HepG2 (cell line): Measurements from ENCODE around the gene TEF. TPM values are rescaled to one million over a fixed set of nuclear protein-coding genes. Genes with fewer than 3 reads are reported as not detected.

Experiments
- CEBPG ChIP-seq: IDR thresholded peaks from 2 replicates; pipeline ENCODE4 v1.6.1; 2016
- FIP1L1 ChIP-seq: fragments of 200-400 bp; formaldehyde crosslinking; IDR thresholded peaks from 2 replicates; pipeline ENCODE4 v1.6.1; 2018; ENCODE audit warnings: low read depth, mild to moderate bottlenecking, low read length, moderate library complexity, borderline replicate concordance; ENCODE audit not compliant: insufficient read depth
- GATA4 ChIP-seq: sonication (generic); IDR thresholded peaks from 2 replicates; pipeline ENCODE4 v1.6.1; 2016; ENCODE audit warnings: antibody characterized with exemption, low read depth, borderline replicate concordance
- HOXA5 ChIP-seq: sonication (generic); formaldehyde crosslinking; IDR thresholded peaks from 2 replicates; pipeline ENCODE4 v1.4.0; 2020; ENCODE audit warnings: missing genetic modification reagents
- IKZF4 ChIP-seq: sonication (generic); formaldehyde crosslinking; IDR thresholded peaks from 2 replicates; pipeline ENCODE4 v1.5.1; 2020; ENCODE audit warnings: borderline replicate concordance, mild to moderate bottlenecking, low read depth, missing genetic modification reagents; ENCODE audit errors: not compliant biosample characterization
- KDM2A ChIP-seq: sonication (generic); formaldehyde crosslinking; IDR thresholded peaks from 2 replicates; pipeline ENCODE4 v1.4.0; 2020; ENCODE audit warnings: low read depth, missing genetic modification reagents, borderline replicate concordance
- MIER3 ChIP-seq: IDR thresholded peaks from 2 replicates; pipeline ENCODE4 v1.6.1; 2016; ENCODE audit warnings: missing compliant biosample characterization, borderline replicate concordance
- NAIF1 ChIP-seq: sonication (generic); formaldehyde crosslinking; IDR thresholded peaks from 2 replicates; pipeline ENCODE4 v1.5.0; 2020; ENCODE audit warnings: mild to moderate bottlenecking, missing genetic modification reagents, borderline replicate concordance
- NR2F2 ChIP-seq: IDR thresholded peaks from 2 replicates; pipeline ENCODE4 v1.6.1; 2012; ENCODE audit warnings: low read depth, inconsistent platforms, borderline replicate concordance
- PBX3 ChIP-seq: sonication (generic); formaldehyde crosslinking; IDR thresholded peaks from 2 replicates; pipeline ENCODE4 v1.8.1; 2023; ENCODE audit warnings: missing genetic modification reagents, inconsistent platforms, borderline replicate concordance
- RARA ChIP-seq: IDR thresholded peaks from 2 replicates; pipeline ENCODE4 v1.6.1; 2016; ENCODE audit warnings: missing genetic modification reagents, missing compliant biosample characterization
- RELA ChIP-seq: sonication (generic); formaldehyde crosslinking; IDR thresholded peaks from 2 replicates; pipeline ENCODE4 v1.4.0; 2020; ENCODE audit warnings: missing genetic modification reagents
- RFX1 ChIP-seq: fragments of 450-650 bp; IDR thresholded peaks from 2 replicates; pipeline ENCODE4 v1.6.1; 2017
- SMC3 ChIP-seq: IDR thresholded peaks from 2 replicates; pipeline ENCODE4 v1.6.1; 2011; ENCODE audit warnings: low read length, improper control_type of control experiment
- TEAD3 ChIP-seq: optimal IDR thresholded peaks from 2 replicates; pipeline ENCODE3; 2016; ENCODE audit warnings: borderline replicate concordance
- ZBTB10 ChIP-seq: sonication (generic); formaldehyde crosslinking; IDR thresholded peaks from 2 replicates; pipeline ENCODE4 v1.4.0; 2020; ENCODE audit warnings: missing genetic modification reagents, borderline replicate concordance
- ZMYM4 ChIP-seq: sonication (generic); formaldehyde crosslinking; IDR thresholded peaks from 2 replicates; pipeline ENCODE4 v1.8.1; 2023; ENCODE audit warnings: mild to moderate bottlenecking, missing genetic modification reagents
- ZNF20 ChIP-seq: sonication (generic); formaldehyde crosslinking; IDR thresholded peaks from 2 replicates; pipeline ENCODE4 v1.4.0; 2020; ENCODE audit warnings: mild to moderate bottlenecking, moderate library complexity, missing genetic modification reagents
- ZNF383 ChIP-seq: sonication (generic); formaldehyde crosslinking; IDR thresholded peaks from 2 replicates; pipeline ENCODE4 v1.4.0; 2020; ENCODE audit warnings: missing genetic modification reagents, mild to moderate bottlenecking, borderline replicate concordance
- ZSCAN29 ChIP-seq: sonication (generic); formaldehyde crosslinking; conservative IDR thresholded peaks from 2 replicates; pipeline ENCODE4 v1.4.0; 2020; ENCODE audit warnings: mild to moderate bottlenecking, missing genetic modification reagents
- polyA plus RNA-seq, 8 experiments: library from polyadenylated mRNA; depleted of rRNA in 3 of 8; stranded (reverse) in 7 of 8; unstranded in 1 of 8; fragments of >200 nt; fragmentation: Illumina TruSeq in 4 of 8; extraction: Trizol in 4 of 8; gene quantifications; 2 replicates each; pipeline versions ENCODE4 v1.2.1 to v1.2.3, GENCODE V29; 2011 to 2016; ENCODE audit warnings: low read depth in 4 of 8, missing spikeins in 1 of 8, mixed read lengths in 1 of 8; ENCODE audit not compliant: insufficient read depth in 1 of 8
- total RNA-seq, 5 experiments: library from RNA; depleted of rRNA; stranded (reverse); fragments of >200 nt; fragmentation: Illumina TruSeq; extraction: Trizol; gene quantifications; 2 replicates each; pipeline ENCODE4 v1.2.3, GENCODE V29; 2016; ENCODE audit warnings: low read depth in 1 of 5
- TF ChIP-seq, protein P1 (sequence below): sonication (generic); formaldehyde crosslinking; IDR thresholded peaks from 2 replicates; pipeline ENCODE4 v1.8.1; 2023; ENCODE audit warnings: mild to moderate bottlenecking, moderate library complexity, missing genetic modification reagents
- TF ChIP-seq, protein P2 (sequence below): sonication (generic); formaldehyde crosslinking; IDR thresholded peaks from 2 replicates; pipeline ENCODE4 v1.9.0; 2021; ENCODE audit warnings: missing genetic modification reagents, borderline replicate concordance

TEF gene
- total and polyA plus RNA-seq, 2 of the 13 experiments (the other 11 are each of a cell fraction or from before 2014, with no cell fraction given): 7.6 to 11.2 TPM

- TF ChIP-seq MIER3 (CRISPR knock-in tag): peak; percentile 96
- TF ChIP-seq, protein P1, sequence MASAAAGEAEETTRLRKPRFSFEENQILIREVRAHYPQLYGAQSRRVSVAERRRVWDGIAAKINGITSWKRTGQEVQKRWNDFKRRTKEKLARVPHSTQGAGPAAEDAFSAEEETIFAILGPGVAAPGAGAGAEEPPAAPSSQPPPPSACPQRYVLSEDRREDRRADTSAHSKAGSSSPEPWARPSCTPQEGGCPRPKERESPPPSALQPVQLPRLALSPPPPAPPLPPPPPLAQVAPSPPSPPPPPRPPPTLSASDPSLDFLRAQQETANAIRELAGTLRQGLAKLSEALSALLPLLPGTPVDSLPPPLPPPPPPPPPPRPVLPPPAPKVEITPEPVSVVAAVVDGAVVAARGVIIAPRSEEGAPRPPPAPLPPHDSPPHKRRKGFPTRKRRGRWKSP: peak; percentile 95
- TF ChIP-seq RARA (CRISPR knock-in tag): peak; percentile 82
- TF ChIP-seq FIP1L1: peak; percentile 91
- no peak for TF ChIP-seq IKZF4
- peak; percentile 73; the same call in 1 of the 2 replicates for TF ChIP-seq PBX3 (CRISPR knock-in tag)
- TF ChIP-seq NAIF1 (CRISPR knock-in tag): peak; percentile 88; the same call in 1 of the 2 replicates
- TF ChIP-seq TEAD3: peak; percentile 83
- peak; percentile 98 for TF ChIP-seq HOXA5
- TF ChIP-seq RFX1: peak; percentile 73
- TF ChIP-seq ZNF20: 0 out of 2 replicates have a peak, but pooled peaks have one; percentile 41
- TF ChIP-seq KDM2A (CRISPR knock-in tag): peak; percentile 98
- peak; percentile 64 for TF ChIP-seq CEBPG
- peak; percentile 4; the same call in 1 of the 2 replicates for TF ChIP-seq SMC3
- peak; percentile 83; the same call in 1 of the 2 replicates for TF ChIP-seq NR2F2
- TF ChIP-seq ZMYM4 (CRISPR knock-in tag): peak; percentile 64; the same call in 1 of the 2 replicates
- TF ChIP-seq RELA (CRISPR knock-in tag): no peak
- 0 out of 2 replicates have a peak, but pooled peaks have one; percentile 61 for TF ChIP-seq ZNF383 (CRISPR knock-in tag)
- TF ChIP-seq ZSCAN29 (CRISPR knock-in tag): peak; percentile 79; the same call in 1 of the 2 replicates
- TF ChIP-seq ZBTB10: peak; percentile 76; the same call in 1 of the 2 replicates
- TF ChIP-seq, protein P2, sequence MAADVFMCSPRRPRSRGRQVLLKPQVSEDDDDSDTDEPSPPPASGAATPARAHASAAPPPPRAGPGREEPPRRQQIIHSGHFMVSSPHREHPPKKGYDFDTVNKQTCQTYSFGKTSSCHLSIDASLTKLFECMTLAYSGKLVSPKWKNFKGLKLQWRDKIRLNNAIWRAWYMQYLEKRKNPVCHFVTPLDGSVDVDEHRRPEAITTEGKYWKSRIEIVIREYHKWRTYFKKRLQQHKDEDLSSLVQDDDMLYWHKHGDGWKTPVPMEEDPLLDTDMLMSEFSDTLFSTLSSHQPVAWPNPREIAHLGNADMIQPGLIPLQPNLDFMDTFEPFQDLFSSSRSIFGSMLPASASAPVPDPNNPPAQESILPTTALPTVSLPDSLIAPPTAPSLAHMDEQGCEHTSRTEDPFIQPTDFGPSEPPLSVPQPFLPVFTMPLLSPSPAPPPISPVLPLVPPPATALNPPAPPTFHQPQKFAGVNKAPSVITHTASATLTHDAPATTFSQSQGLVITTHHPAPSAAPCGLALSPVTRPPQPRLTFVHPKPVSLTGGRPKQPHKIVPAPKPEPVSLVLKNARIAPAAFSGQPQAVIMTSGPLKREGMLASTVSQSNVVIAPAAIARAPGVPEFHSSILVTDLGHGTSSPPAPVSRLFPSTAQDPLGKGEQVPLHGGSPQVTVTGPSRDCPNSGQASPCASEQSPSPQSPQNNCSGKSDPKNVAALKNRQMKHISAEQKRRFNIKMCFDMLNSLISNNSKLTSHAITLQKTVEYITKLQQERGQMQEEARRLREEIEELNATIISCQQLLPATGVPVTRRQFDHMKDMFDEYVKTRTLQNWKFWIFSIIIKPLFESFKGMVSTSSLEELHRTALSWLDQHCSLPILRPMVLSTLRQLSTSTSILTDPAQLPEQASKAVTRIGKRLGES (CRISPR knock-in tag): peak; percentile 91
- TF ChIP-seq GATA4: peak; percentile 97
Measured at GRCh38 chr22:41446639-41447434, 65.1 kb downstream of the TEF start, which contains the start of gene TOB2 (continued).
